Natural killer cell (primary cell): Measurements from ENCODE around the gene ZFYVE27. TPM values are rescaled to one million over a fixed set of nuclear protein-coding genes. Genes with fewer than 3 reads are reported as not detected.

Experiments
- ATAC-seq, 3 donors: fragments of 150-1000 bp in 2 of 3; fragments of 200-7000 bp in 1 of 3; cut with Tn5 transposase; 1 replicate in 1 of 3; 2 replicates in 2 of 3; pipeline ENCODE4 v1.10.0; 2021; ENCODE audit warnings: mild to moderate bottlenecking in 2 of 3, moderate library complexity in 2 of 3
- DNase-seq, 2 donors: peaks; one replicate each; pipeline versions ENCODE4 v3.0.0 to v3.0.0-alpha.2; 2013 to 2021; ENCODE audit warnings: mixed read lengths in 1 of 2
- H3K27ac ChIP-seq: one replicate; pipeline ENCODE4 v1.5.1; 2013; ENCODE audit warnings: mild to moderate bottlenecking, low read length
- H3K27me3 ChIP-seq: one replicate; pipeline ENCODE4 v1.6.1; 2013; ENCODE audit warnings: low read length; ENCODE audit not compliant: control insufficient read depth, insufficient read depth
- H3K36me3 ChIP-seq: one replicate; pipeline ENCODE4 v1.6.1; 2013; ENCODE audit warnings: low read length; ENCODE audit not compliant: control insufficient read depth, insufficient read depth
- H3K4me1 ChIP-seq: one replicate; pipeline ENCODE4 v1.6.1; 2013; ENCODE audit warnings: low read length; ENCODE audit not compliant: control insufficient read depth, insufficient read depth
- H3K4me3 ChIP-seq: one replicate; pipeline ENCODE4 v1.5.1; 2013; ENCODE audit warnings: low read length
- H3K9me3 ChIP-seq: one replicate; pipeline ENCODE4 v1.6.1; 2013; ENCODE audit warnings: low read length; ENCODE audit not compliant: control insufficient read depth, insufficient read depth
- H3K27ac Mint-ChIP-seq, 2 donors: one replicate each; pipeline ENCODE4 v1.8.0; 2022; ENCODE audit warnings: mild to moderate bottlenecking in 2 of 2, mixed read lengths in 2 of 2, moderate library complexity in 1 of 2
- H3K27me3 Mint-ChIP-seq, 2 donors: one replicate each; pipeline ENCODE4 v1.8.0; 2022; ENCODE audit warnings: low read depth in 2 of 2, mixed read lengths in 2 of 2
- H3K36me3 Mint-ChIP-seq: one replicate; pipeline ENCODE4 v1.8.0; 2022; ENCODE audit warnings: mixed read lengths
- H3K4me1 Mint-ChIP-seq, 2 donors: one replicate each; pipeline ENCODE4 v1.8.0; 2022; ENCODE audit warnings: mixed read lengths in 2 of 2
- H3K4me3 Mint-ChIP-seq: one replicate; pipeline ENCODE4 v1.8.0; 2022; ENCODE audit warnings: mild to moderate bottlenecking, moderate library complexity, mixed read lengths
- H3K9me3 Mint-ChIP-seq, 2 donors: one replicate each; pipeline ENCODE4 v1.8.0; 2022; ENCODE audit warnings: mixed read lengths in 2 of 2
- WGBS: methylation state at CpG from one replicate; pipeline ENCODE4 v1.1.7; 2013; ENCODE audit warnings: missing lambda C conversion rate; ENCODE audit not compliant: insufficient coverage; 5-methylcytosine and 5-hydroxymethylcytosine counted together
- intact Hi-C: fragments of 100-400 bp; cut with micrococcal nuclease; formaldehyde crosslinking; loops from one replicate; pipeline ENCODE4 v1.14.2; 2022
- total RNA-seq, 4 donors: library from RNA; stranded (reverse); fragments of 120-200 nt in 1 of 4; gene quantifications; one replicate each; pipeline versions ENCODE4 v1.2.3 to v1.2.4, GENCODE V29; 2013 to 2022
- TF ChIP-seq, protein P1 (sequence below): fragments of 200-600 bp; IDR thresholded peaks from one replicate; pipeline ENCODE4 v1.8.0; 2022; ENCODE audit warnings: antibody characterized with exemption

ZFYVE27 gene
- total RNA-seq, 3 donors from 2014 or later (not counting 1 experiment from before 2014, with no cell fraction given): 63.0 to 82.8 (median 76.4) TPM

DNA sequence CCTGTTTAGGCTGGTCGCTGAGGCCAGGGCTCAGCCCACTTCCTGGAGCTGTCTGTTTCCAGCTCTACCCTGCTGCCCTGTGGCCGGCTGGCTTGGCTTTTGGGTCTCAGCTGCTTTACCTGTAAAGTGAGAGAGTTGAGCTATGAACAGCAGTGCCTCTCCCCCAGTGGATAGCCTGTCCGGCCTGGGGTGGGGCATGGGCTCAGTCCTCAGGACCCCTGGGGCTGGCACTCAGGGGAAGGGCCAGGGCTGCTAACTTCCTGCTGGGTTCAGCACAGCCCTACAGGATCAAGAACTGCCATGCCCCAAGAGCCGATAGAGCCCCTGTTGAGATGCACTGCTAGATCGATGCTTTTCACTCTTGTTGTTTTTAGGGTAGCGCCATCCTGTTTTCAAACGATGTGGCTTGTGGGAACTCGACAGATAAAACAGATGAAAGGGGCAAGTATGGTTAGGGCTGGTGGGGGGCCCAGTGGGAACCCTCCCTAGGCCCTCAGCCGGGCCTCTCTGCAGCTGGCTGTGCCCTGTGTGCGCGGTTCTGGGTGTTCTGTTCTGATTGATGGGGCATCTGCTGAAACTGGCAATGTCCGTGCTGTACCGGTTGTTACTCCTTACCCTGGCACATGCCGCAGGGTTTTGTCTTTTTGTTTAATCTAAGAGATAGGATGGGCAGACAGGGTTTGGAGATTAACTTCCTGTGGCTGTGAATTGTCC, 44.8 kb downstream of the ZFYVE27 start:
- no peaks in the 10 kb centered on the region for H3K27me3 ChIP-seq
- WGBS: 56% methylated on average over 14 of the region's 14 CpGs
- Mint-ChIP-seq H3K27me3 (no peaks in the 10 kb centered on the region), H3K27ac (no peak overlapping the region), H3K36me3 (no peaks in the 10 kb centered on the region), H3K4me3 (no peak overlapping the region), H3K4me1 (peaks cover 0 to 6% of the 10 kb centered on the region in 2 donors), H3K9me3 (no peaks in the 10 kb centered on the region)
- intact Hi-C loops: no loop called here
- no peak overlapping the region for H3K27ac ChIP-seq
- TF ChIP-seq, protein P1, sequence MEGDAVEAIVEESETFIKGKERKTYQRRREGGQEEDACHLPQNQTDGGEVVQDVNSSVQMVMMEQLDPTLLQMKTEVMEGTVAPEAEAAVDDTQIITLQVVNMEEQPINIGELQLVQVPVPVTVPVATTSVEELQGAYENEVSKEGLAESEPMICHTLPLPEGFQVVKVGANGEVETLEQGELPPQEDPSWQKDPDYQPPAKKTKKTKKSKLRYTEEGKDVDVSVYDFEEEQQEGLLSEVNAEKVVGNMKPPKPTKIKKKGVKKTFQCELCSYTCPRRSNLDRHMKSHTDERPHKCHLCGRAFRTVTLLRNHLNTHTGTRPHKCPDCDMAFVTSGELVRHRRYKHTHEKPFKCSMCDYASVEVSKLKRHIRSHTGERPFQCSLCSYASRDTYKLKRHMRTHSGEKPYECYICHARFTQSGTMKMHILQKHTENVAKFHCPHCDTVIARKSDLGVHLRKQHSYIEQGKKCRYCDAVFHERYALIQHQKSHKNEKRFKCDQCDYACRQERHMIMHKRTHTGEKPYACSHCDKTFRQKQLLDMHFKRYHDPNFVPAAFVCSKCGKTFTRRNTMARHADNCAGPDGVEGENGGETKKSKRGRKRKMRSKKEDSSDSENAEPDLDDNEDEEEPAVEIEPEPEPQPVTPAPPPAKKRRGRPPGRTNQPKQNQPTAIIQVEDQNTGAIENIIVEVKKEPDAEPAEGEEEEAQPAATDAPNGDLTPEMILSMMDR: no peak
- no peaks in the 10 kb centered on the region for H3K9me3 ChIP-seq
- H3K4me3 ChIP-seq: no peak overlapping the region
- ATAC-seq: no peak
- peaks cover 4% of the 10 kb centered on the region for H3K4me1 ChIP-seq
- no peaks in the 10 kb centered on the region for H3K36me3 ChIP-seq
- DNase-seq: peak in 1 of 2 donors; percentile 56

DNA sequence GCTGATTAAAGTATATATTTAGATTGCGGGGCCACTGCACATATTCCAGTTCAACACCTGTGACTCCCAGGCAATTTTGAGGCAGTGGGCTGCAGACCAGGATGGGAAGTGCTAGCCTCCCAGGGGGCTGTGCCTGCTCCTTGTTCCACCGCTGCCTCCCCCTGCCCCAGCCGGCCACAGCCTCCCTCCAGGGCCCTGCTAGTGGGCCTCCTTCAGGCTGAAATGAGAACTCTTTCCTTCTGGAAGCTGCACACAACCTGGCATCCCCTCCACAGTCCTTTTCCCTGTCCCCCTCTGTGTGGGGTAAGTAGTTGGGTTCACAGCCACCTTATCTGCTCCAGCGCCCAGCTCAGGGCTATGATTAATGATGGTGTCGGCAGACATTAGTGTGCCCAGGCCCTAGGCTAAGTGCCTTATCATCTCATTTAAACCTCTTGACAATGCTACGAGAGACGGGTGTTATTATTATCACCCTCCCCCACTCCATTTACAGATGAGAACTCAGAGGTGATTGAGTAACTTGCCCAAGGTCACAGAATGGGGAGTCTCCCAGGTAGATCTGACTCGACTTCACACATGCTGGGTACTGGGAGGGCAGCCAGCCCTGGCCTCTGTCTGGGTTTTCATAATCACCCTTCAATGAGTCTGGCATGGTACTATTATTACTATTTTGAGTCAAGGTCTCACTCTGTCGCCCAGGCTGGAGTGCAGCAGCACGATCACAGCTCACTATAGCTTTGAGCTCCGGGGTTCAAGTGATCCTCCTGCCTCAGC, 45.7 kb downstream of the ZFYVE27 start:
- no peaks in the 10 kb centered on the region for H3K36me3 ChIP-seq
- H3K9me3 Mint-ChIP-seq: no peaks in the 10 kb centered on the region
- no peak overlapping the region for H3K4me3 ChIP-seq
- ATAC-seq (no peak), DNase-seq (no peak)
- no peaks in the 10 kb centered on the region for H3K27me3 ChIP-seq
- WGBS: 78% methylated on average over 10 of the region's 11 CpGs
- no peaks in the 10 kb centered on the region for H3K9me3 ChIP-seq
- H3K4me3 Mint-ChIP-seq: no peak overlapping the region
- intact Hi-C loops: no loop called here
- no peaks in the 10 kb centered on the region for H3K36me3 Mint-ChIP-seq
- TF ChIP-seq, protein P1: no peak
- peaks cover 0 to 6% of the 10 kb centered on the region in 2 donors for H3K4me1 Mint-ChIP-seq
- no peak overlapping the region for H3K27ac ChIP-seq
- peaks cover 0 to 6% of the 10 kb centered on the region in 2 donors for H3K27me3 Mint-ChIP-seq
- H3K4me1 ChIP-seq: peaks cover 4% of the 10 kb centered on the region
- no peak overlapping the region for H3K27ac Mint-ChIP-seq

DNA sequence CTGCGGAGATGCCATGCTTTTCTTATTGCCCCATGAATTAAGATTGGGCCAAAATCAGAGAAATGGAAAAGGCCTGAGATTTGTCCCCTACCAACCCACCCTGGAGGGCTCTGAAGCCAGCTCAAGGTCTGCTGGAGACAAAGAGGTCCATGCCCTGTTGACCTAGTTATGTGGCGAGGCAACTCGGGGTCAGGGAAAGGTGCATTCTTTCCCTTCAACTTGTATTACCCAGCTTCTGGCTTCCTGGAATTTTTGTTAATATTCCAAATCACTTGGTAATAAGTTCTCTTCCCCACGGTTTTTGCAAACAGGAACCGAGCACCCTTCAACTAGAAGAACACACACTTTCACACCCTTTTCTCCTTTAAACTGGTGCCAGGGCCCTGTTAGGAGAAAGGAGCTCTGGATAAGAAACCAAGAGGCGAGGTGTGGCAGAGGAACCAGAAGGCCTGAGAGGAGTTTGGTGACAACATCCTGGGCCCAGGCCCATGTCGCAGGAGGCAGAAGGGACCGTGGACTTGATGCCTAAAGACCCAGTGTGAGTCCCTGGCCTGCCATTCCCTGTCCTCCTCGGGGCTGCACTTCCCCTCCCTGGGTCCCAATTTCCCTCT, 47.4 kb downstream of the ZFYVE27 start:
- Mint-ChIP-seq H3K27ac (no peak overlapping the region), H3K9me3 (no peaks in the 10 kb centered on the region), H3K4me1 (peaks cover 0 to 6% of the 10 kb centered on the region in 2 donors), H3K27me3 (peaks cover 0 to 8% of the 10 kb centered on the region in 2 donors), H3K4me3 (no peak overlapping the region), H3K36me3 (no peaks in the 10 kb centered on the region)
- TF ChIP-seq, protein P1: no peak
- WGBS: 88% methylated on average over 9 of the region's 9 CpGs
- H3K4me1 ChIP-seq: peaks cover 4% of the 10 kb centered on the region
- no peak overlapping the region for H3K27ac ChIP-seq
- intact Hi-C loops: no loop called here
- H3K4me3 ChIP-seq: no peak overlapping the region
- H3K9me3 ChIP-seq: no peaks in the 10 kb centered on the region
- no peak for ATAC-seq
- H3K27me3 ChIP-seq: no peaks in the 10 kb centered on the region
- H3K36me3 ChIP-seq: no peaks in the 10 kb centered on the region
- no peak for DNase-seq
